ENCODE measurements around the gene CFAP68. TPM values are rescaled to one million over a fixed set of nuclear protein-coding genes. Genes with fewer than 3 reads are reported as not detected.

CFAP68 gene
- total and polyA plus RNA-seq, 9 of the 15 experiments (the other 6 are each of a cell fraction or from before 2014, with no cell fraction given), result 22.8 to 72.3 (median 52.5) TPM

DNA sequence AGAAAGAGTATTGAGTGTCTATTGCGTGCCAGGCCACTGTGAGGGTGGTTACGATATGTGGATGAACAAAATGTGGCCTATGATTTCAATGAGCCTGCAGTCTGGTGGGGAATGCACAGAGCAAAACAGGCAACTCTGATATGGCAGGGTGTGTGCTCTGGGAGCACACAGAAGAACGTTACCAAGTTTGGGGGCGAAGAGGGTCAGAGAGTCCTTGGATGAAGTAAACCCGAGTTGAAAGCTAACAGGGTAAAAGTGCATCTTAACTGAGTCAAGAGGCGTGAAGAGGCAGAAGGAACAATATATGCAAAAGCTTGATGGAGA is 258 bp downstream of the CFAP68 start (continued):
- TF ChIP-seq CHD7 (IDR thresholded peaks at IDR 0.05; ENCODE audit: low read depth, low read length), result no peak
- TF ChIP-seq HSF4 (CRISPR knock-in tag; IDR thresholded peaks at IDR 0.05; ENCODE audit: borderline replicate concordance), result no peak
- TF ChIP-seq RBBP5 (IDR thresholded peaks at IDR 0.05; ENCODE audit: borderline replicate concordance, insufficient read depth, low read length, poor library complexity, severe bottlenecking), result no peak
- TF ChIP-seq TEAD4 (IDR thresholded peaks at IDR 0.05; ENCODE audit: low read length), result 0 out of 2 replicates have a peak, but pooled peaks have one; percentile 3
- TF ChIP-seq TEAD4 (CRISPR knock-in tag; IDR thresholded peaks at IDR 0.05; ENCODE audit: borderline replicate concordance), result no peak
- 0 out of 2 replicates have a peak, but pooled peaks have one; percentile 8 for TF ChIP-seq PML (IDR thresholded peaks at IDR 0.05; ENCODE audit: low read length)
- TF ChIP-seq, protein P1, sequence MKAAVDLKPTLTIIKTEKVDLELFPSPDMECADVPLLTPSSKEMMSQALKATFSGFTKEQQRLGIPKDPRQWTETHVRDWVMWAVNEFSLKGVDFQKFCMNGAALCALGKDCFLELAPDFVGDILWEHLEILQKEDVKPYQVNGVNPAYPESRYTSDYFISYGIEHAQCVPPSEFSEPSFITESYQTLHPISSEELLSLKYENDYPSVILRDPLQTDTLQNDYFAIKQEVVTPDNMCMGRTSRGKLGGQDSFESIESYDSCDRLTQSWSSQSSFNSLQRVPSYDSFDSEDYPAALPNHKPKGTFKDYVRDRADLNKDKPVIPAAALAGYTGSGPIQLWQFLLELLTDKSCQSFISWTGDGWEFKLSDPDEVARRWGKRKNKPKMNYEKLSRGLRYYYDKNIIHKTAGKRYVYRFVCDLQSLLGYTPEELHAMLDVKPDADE (conservative IDR thresholded peaks at IDR 0.05; ENCODE audit: control insufficient read depth, low read depth, low read length), result no peak
- no peak for TF ChIP-seq CREM (IDR thresholded peaks at IDR 0.05; ENCODE audit: low read depth)
- no peak for TF ChIP-seq DPF2 (IDR thresholded peaks at IDR 0.05)
- no peak for TF ChIP-seq ETS2 (tag; IDR thresholded peaks at IDR 0.05; ENCODE audit: borderline replicate concordance, poor library complexity, severe bottlenecking)
- no peak for TF ChIP-seq ILK (tag; IDR thresholded peaks at IDR 0.05; ENCODE audit: borderline replicate concordance, low read depth)
- 0 out of 2 replicates have a peak, but pooled peaks have one; percentile 8 for TF ChIP-seq HDAC2 (IDR thresholded peaks at IDR 0.05)
